ENCODE measurements around the gene TNXB.
"Not testable (repeated sequence)": the region's sequence is repeated elsewhere in the genome, so short reads cannot be mapped to it uniquely, and the experiment has no call there.

TNXB gene

GRCh38 chr6:32029553-32029952, 79.6 kb downstream of the TNXB start:
- not testable (repeated sequence) for H3K9me3 ChIP-seq (ENCODE audit: control insufficient read depth, insufficient read depth, low read length); H3K27ac ChIP-seq (ENCODE audit: low read depth, low read length); H3K4me1 ChIP-seq (ENCODE audit: control insufficient read depth, insufficient read depth, low read length); H3K9ac ChIP-seq (ENCODE audit: low read depth, low read length); H3K27me3 ChIP-seq (ENCODE audit: control insufficient read depth, insufficient read depth, low read length); H3K4me3 ChIP-seq (ENCODE audit: low read depth, low read length); H3K36me3 ChIP-seq (ENCODE audit: control insufficient read depth, insufficient read depth, low read length)

DNA sequence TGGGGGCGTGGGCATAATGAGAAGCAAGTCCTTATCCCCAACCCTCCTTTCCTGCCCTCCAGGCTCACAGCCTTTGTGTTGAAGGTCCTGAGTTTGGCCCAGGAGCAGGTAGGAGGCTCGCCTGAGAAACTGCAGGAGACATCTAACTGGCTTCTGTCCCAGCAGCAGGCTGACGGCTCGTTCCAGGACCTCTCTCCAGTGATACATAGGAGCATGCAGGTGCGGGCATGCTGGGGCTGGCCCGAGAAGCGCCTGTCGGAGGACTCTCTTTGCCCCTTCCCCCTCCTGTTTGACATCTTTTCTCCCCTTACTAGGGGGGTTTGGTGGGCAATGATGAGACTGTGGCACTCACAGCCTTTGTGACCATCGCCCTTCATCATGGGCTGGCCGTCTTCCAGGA, 80.5 kb downstream of the TNXB start:
- H3K4me3 ChIP-seq (ENCODE audit: low read depth, low read length); H3K4me1 ChIP-seq (ENCODE audit: control insufficient read depth, insufficient read depth, low read length); H3K27me3 ChIP-seq (ENCODE audit: control insufficient read depth, insufficient read depth, low read length); H3K36me3 ChIP-seq (ENCODE audit: control insufficient read depth, insufficient read depth, low read length); H3K9me3 ChIP-seq (ENCODE audit: control insufficient read depth, insufficient read depth, low read length); H3K9ac ChIP-seq (ENCODE audit: low read depth, low read length); H3K27ac ChIP-seq (ENCODE audit: low read depth, low read length): not testable (repeated sequence)

DNA sequence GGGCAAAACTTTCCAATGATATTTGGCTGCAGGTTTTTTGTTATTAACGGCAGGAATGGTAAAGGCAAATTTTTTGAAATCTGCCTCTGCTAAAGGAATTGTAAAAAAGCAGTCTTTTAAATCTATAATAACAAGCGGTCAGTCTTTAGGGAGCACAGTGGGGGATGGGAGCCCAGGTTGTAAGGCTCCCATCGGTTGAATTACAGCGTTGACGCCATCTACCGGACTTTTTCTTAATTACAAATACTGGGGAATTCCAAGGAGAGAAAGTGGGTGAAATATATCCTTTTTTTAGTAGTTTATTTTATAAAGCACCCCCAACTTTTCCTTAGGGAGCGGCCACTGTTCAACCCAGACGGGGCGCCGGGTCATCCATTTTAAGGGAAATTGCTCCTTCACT, 87.0 kb downstream of the TNXB start:
- not testable (repeated sequence) for H3K9me3 ChIP-seq (ENCODE audit: control insufficient read depth, insufficient read depth, low read length); H3K4me3 ChIP-seq (ENCODE audit: low read depth, low read length); H3K4me1 ChIP-seq (ENCODE audit: control insufficient read depth, insufficient read depth, low read length); H3K36me3 ChIP-seq (ENCODE audit: control insufficient read depth, insufficient read depth, low read length); H3K27me3 ChIP-seq (ENCODE audit: control insufficient read depth, insufficient read depth, low read length); H3K9ac ChIP-seq (ENCODE audit: low read depth, low read length); H3K27ac ChIP-seq (ENCODE audit: low read depth, low read length)

GRCh38 chr6:32014547-32014946, 94.6 kb downstream of the TNXB start, which contains the start of gene C4B:
Gene C4B (plus strand): TSS chr6:32014795. CDS start chr6:32014846, 51 bp downstream.
- not testable (repeated sequence) for H3K9ac ChIP-seq (ENCODE audit: low read depth, low read length); H3K36me3 ChIP-seq (ENCODE audit: control insufficient read depth, insufficient read depth, low read length); H3K4me3 ChIP-seq (ENCODE audit: low read depth, low read length); H3K27ac ChIP-seq (ENCODE audit: low read depth, low read length); H3K27me3 ChIP-seq (ENCODE audit: control insufficient read depth, insufficient read depth, low read length); H3K9me3 ChIP-seq (ENCODE audit: control insufficient read depth, insufficient read depth, low read length); H3K4me1 ChIP-seq (ENCODE audit: control insufficient read depth, insufficient read depth, low read length)

DNA sequence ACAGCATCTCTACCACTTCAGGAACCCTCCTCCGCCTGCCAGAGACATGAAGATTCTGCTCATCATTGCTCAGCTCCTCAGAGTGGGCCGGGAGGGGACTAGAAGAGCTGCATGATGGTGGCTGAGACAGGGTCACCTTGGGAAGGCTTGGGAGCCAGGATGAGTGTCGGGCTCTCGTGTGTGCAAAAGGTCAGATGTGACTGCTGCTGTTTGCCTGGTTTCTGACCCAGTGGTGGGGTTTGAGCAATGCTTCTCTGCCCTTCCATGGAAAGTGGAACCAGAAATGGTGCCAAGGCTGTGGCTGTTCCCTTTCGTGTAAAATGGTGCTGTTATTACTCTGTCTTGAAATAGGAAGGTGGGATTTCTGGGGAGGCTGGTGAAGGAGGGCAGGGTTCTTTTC, 95.4 kb downstream of the TNXB start:
- H3K27ac ChIP-seq (ENCODE audit: low read depth, low read length); H3K9ac ChIP-seq (ENCODE audit: low read depth, low read length); H3K36me3 ChIP-seq (ENCODE audit: control insufficient read depth, insufficient read depth, low read length); H3K4me1 ChIP-seq (ENCODE audit: control insufficient read depth, insufficient read depth, low read length); H3K4me3 ChIP-seq (ENCODE audit: low read depth, low read length); H3K27me3 ChIP-seq (ENCODE audit: control insufficient read depth, insufficient read depth, low read length); H3K9me3 ChIP-seq (ENCODE audit: control insufficient read depth, insufficient read depth, low read length): not testable (repeated sequence)

DNA sequence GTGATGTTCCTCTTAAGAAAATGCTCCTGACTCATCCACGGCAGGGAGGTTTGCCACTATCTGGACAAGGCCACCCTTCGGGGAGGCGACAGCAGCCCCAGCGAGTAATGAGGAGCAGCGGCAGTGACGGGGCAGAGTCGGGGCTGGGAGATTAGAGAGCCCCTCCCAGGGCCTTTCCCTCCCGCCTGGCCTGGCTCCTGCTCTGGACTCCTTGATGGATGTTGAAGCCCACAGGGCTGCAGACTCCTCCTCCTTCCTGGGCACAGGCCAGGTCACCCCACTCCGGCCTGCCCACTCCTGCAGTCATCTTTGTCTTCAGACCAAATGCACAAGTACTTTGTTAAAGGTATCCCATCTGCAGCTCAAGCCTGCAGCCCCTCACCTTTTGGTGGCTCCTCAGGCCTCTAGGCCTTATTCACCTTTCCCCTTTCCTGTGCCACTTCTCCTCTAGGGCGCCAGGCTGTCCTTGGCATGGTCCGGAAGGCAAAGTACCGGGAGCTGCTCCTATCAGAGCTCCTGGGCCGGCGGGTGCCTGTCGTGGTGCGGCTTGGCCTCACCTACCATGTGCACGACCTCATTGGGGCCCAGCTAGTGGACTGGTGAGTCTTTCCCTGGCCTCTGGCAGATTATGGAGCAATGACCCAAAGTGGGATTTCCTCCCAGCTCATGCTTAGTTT, 96.1 kb downstream of the TNXB start:
- not testable (repeated sequence) for H3K9ac ChIP-seq (ENCODE audit: low read depth, low read length); H3K4me1 ChIP-seq (ENCODE audit: control insufficient read depth, insufficient read depth, low read length); H3K27ac ChIP-seq (ENCODE audit: low read depth, low read length); H3K27me3 ChIP-seq (ENCODE audit: control insufficient read depth, insufficient read depth, low read length); H3K4me3 ChIP-seq (ENCODE audit: low read depth, low read length); H3K36me3 ChIP-seq (ENCODE audit: control insufficient read depth, insufficient read depth, low read length); H3K9me3 ChIP-seq (ENCODE audit: control insufficient read depth, insufficient read depth, low read length)

DNA sequence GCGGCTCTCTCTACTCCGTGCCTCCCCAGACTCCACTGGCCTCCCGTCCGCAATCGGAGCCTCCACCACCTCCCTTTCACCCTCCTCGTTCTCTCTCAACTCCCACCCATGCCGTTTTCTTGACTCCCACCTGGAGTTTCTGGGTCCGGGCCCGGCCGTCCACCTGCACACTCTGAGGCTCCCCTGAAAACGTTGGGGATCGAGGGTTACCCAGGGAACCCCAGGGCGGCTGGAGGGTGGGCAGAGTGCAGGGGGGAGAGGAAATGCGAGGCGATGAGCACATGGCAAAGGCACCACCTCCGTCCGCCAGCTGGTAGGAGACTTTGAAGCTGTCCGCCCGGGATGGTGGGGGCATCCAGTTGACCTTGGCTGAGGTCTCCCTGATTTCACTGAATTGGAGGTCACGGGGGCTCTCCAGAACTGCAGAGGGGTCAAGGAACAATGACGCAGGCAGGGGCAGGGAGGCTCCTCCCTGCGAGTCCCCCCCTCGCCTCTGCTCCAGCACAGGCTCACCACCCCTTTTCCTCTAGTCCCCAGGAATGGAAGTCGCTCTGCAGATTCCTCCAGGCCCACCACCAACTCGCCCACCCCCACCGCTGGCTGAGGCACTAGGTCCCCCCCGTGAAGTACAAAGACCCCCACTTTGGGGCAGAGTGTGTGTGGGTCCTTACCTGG, 98.1 kb downstream of the TNXB start:
- not testable (repeated sequence) for H3K27me3 ChIP-seq (ENCODE audit: control insufficient read depth, insufficient read depth, low read length)

GRCh38 chr6:32009537-32009936, 99.6 kb downstream of the TNXB start:
- not testable (repeated sequence) for H3K27me3 ChIP-seq (ENCODE audit: control insufficient read depth, insufficient read depth, low read length); H3K4me3 ChIP-seq (ENCODE audit: low read depth, low read length); H3K9ac ChIP-seq (ENCODE audit: low read depth, low read length); H3K4me1 ChIP-seq (ENCODE audit: control insufficient read depth, insufficient read depth, low read length); H3K36me3 ChIP-seq (ENCODE audit: control insufficient read depth, insufficient read depth, low read length); H3K9me3 ChIP-seq (ENCODE audit: control insufficient read depth, insufficient read depth, low read length); H3K27ac ChIP-seq (ENCODE audit: low read depth, low read length)

More for the DNA sequence above, 98.1 kb downstream of the TNXB start:
- H3K4me1 ChIP-seq (ENCODE audit: control insufficient read depth, insufficient read depth, low read length); H3K9ac ChIP-seq (ENCODE audit: low read depth, low read length); H3K27ac ChIP-seq (ENCODE audit: low read depth, low read length); H3K4me3 ChIP-seq (ENCODE audit: low read depth, low read length); H3K36me3 ChIP-seq (ENCODE audit: control insufficient read depth, insufficient read depth, low read length); H3K9me3 ChIP-seq (ENCODE audit: control insufficient read depth, insufficient read depth, low read length): not testable (repeated sequence)

DNA sequence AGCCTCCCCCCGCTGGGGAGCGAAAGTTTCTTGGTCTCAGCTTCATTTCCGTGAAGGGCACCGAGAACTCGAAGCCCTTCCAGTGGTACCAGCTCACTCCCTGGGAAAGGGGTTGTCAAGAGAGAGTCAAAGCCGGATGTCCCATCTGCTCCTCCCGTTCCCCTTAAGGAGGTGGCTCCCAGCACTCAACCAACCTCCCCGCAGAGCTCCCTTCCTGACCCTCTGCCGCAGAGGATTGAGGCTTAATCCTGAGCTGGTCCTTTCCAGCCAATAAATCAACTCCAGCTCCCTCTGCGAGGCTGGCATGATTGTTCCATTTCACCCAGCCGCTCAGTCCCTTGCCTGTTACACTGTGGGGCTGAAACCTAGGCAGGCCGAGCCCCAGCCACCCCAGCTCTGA, 100.5 kb downstream of the TNXB start:
- H3K36me3 ChIP-seq (ENCODE audit: control insufficient read depth, insufficient read depth, low read length); H3K9me3 ChIP-seq (ENCODE audit: control insufficient read depth, insufficient read depth, low read length); H3K4me3 ChIP-seq (ENCODE audit: low read depth, low read length); H3K27ac ChIP-seq (ENCODE audit: low read depth, low read length); H3K27me3 ChIP-seq (ENCODE audit: control insufficient read depth, insufficient read depth, low read length); H3K4me1 ChIP-seq (ENCODE audit: control insufficient read depth, insufficient read depth, low read length); H3K9ac ChIP-seq (ENCODE audit: low read depth, low read length): not testable (repeated sequence)

- not testable (repeated sequence) for H3K4me3 ChIP-seq (ENCODE audit: low read depth, low read length); H3K27me3 ChIP-seq (ENCODE audit: control insufficient read depth, insufficient read depth, low read length); H3K9ac ChIP-seq (ENCODE audit: low read depth, low read length); H3K9me3 ChIP-seq (ENCODE audit: control insufficient read depth, insufficient read depth, low read length); H3K36me3 ChIP-seq (ENCODE audit: control insufficient read depth, insufficient read depth, low read length); H3K4me1 ChIP-seq (ENCODE audit: control insufficient read depth, insufficient read depth, low read length); H3K27ac ChIP-seq (ENCODE audit: low read depth, low read length)
Observed at GRCh38 chr6:32008037-32008436, 101.1 kb downstream of the TNXB start.

GRCh38 chr6:32007086-32007485, 102.1 kb downstream of the TNXB start:
- H3K9ac ChIP-seq (ENCODE audit: low read depth, low read length); H3K4me1 ChIP-seq (ENCODE audit: control insufficient read depth, insufficient read depth, low read length); H3K4me3 ChIP-seq (ENCODE audit: low read depth, low read length); H3K27me3 ChIP-seq (ENCODE audit: control insufficient read depth, insufficient read depth, low read length); H3K36me3 ChIP-seq (ENCODE audit: control insufficient read depth, insufficient read depth, low read length); H3K9me3 ChIP-seq (ENCODE audit: control insufficient read depth, insufficient read depth, low read length); H3K27ac ChIP-seq (ENCODE audit: low read depth, low read length): not testable (repeated sequence)

Measured in HUES48 (cell line).